GM12878 (cell line): ENCODE data around the gene LNX2.

ENCODE experiments used
- BACH1 ChIP-seq: fragments of 450-650 bp; IDR thresholded peaks from 2 replicates; pipeline ENCODE4 v1.6.1; 2017; ENCODE audit warnings: mild to moderate bottlenecking, borderline replicate concordance
- CEBPZ ChIP-seq: fragments of 150-350 bp; IDR thresholded peaks from 2 replicates; pipeline ENCODE4 v1.6.1; 2016; ENCODE audit warnings: low read depth, low read length
- CREB1 ChIP-seq: IDR thresholded peaks from 2 replicates; pipeline ENCODE4 v1.6.1; 2012; ENCODE audit warnings: low read depth, mild to moderate bottlenecking, inconsistent platforms
- CTCF ChIP-seq, 3 experiments: IDR thresholded peaks in 2 of 3; conservative IDR thresholded peaks in 1 of 3; 2 replicates each; pipeline ENCODE4 v1.5.1; 2011; ENCODE audit warnings: low read depth in 3 of 3, low read length in 3 of 3, mild to moderate bottlenecking in 3 of 3, control low read depth in 2 of 3, moderate library complexity in 2 of 3, inconsistent platforms in 1 of 3, mixed read lengths in 1 of 3; ENCODE audit not compliant: control insufficient read depth in 2 of 3, insufficient read depth in 1 of 3; ENCODE audit errors: extremely low read depth in 1 of 3
- ESRRA ChIP-seq: IDR thresholded peaks from 2 replicates; pipeline ENCODE4 v1.6.1; 2012; ENCODE audit warnings: mild to moderate bottlenecking, low read length, improper control_type of control experiment
- FOXK2 ChIP-seq: fragments of 450-650 bp; IDR thresholded peaks from 2 replicates; pipeline ENCODE4 v1.6.1; 2017; ENCODE audit warnings: mild to moderate bottlenecking, moderate library complexity
- HDAC6 ChIP-seq: fragments of 200-600 bp; sonication (generic); IDR thresholded peaks from one replicate; pipeline ENCODE4 v1.8.0; 2017; ENCODE audit warnings: antibody characterized with exemption; ENCODE audit not compliant: unreplicated experiment
- MAX ChIP-seq: IDR thresholded peaks from 2 replicates; pipeline ENCODE4 v1.6.1; 2012; ENCODE audit warnings: low read depth, low read length, improper control_type of control experiment
- POLR2A ChIP-seq: IDR thresholded peaks from 2 replicates; pipeline ENCODE4 v1.6.1; 2011; ENCODE audit warnings: low read depth, mild to moderate bottlenecking, low read length
- POLR2AphosphoS5 ChIP-seq: IDR thresholded peaks from 2 replicates; pipeline ENCODE4 v1.6.1; 2011; ENCODE audit warnings: mild to moderate bottlenecking, low read length, inconsistent platforms
- REST ChIP-seq: IDR thresholded peaks from 2 replicates; pipeline ENCODE4 v1.6.1; 2012; ENCODE audit warnings: mild to moderate bottlenecking, low read depth, low read length
- SIN3A ChIP-seq: IDR thresholded peaks from 2 replicates; pipeline ENCODE4 v1.6.1; 2012; ENCODE audit warnings: low read depth, low read length, improper control_type of control experiment
- STAT1 ChIP-seq: fragments of 450-650 bp; conservative IDR thresholded peaks from 2 replicates; pipeline ENCODE4 v1.6.1; 2014; ENCODE audit warnings: antibody characterized with exemption, mild to moderate bottlenecking
- ZNF274 ChIP-seq: IDR thresholded peaks from one replicate; pipeline ENCODE4 v1.8.0; 2011; ENCODE audit not compliant: insufficient read length, insufficient read depth

GRCh38 chr13:27663947-27664346 lies 43.6 kb upstream of the LNX2 start:
- TF ChIP-seq POLR2AphosphoS5, result no peak
- TF ChIP-seq FOXK2, result no peak
- no peak for TF ChIP-seq ESRRA
- no peak for TF ChIP-seq ZNF274
- no peak for TF ChIP-seq CEBPZ
- no peak for TF ChIP-seq MAX
- TF ChIP-seq REST, result no peak
- no peak for TF ChIP-seq BACH1
- no peak for TF ChIP-seq CREB1
- TF ChIP-seq HDAC6, result no peak
- no peak for TF ChIP-seq POLR2A
- TF ChIP-seq CTCF (IDR thresholded peaks at IDR 0.05 in 2 of 3, conservative IDR thresholded peaks at IDR 0.05 in 1 of 3; ENCODE audit: control insufficient read depth in 2 of 3, extremely low read depth in 1 of 3, insufficient read depth in 1 of 3, low read depth in 3 of 3, low read length in 3 of 3), result no peak
- TF ChIP-seq SIN3A, result no peak
- no peak for TF ChIP-seq STAT1
